ENCODE data around the gene AHR.
"Not testable (repeated sequence)": the region's sequence is repeated elsewhere in the genome, so short reads cannot be mapped to it uniquely, and the experiment has no call there.

The AHR gene

DNA sequence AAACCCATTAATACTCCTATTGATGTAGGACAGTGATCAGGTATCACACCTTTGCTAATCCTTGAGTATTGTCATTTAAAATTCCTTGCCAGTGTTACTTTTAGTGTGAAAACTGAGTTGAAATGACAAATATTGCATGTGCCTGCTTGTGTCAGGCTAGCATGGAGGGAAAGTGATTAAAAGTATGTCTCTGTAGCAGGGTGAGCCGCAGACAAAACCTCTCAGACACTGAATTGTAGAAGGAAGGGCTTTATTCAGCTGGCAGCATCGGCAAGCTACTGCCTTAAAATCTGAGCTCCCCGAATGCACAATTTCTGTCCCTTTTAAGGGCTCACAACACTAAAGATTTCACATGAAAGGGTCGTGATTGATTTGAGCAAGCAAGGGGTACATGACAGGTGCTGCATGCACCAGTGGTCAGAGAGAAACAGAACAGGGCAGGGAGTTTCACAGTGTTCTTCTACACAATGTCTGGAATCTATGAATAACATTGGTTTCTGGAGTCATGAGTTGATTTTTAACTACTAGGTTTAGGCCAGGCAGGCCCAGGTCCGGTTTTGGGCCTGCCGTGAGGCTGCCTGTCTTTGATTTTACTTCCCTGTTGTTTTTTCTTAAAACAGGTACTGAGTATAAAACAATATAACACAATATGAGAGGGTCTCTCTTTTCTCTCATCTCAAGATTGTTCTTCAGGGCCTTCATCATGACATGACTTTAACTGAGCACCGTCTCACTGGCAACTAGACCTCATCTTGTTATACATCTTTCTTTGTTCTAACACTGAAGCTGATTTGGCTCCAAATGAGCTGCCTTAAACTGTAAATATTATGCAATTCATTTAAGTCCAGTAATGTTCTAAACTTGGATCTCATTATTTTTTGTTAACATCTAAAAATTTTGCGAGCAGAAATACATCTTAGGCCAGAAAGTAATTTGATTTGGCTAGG, 84.2 kb downstream of the AHR start:
- not testable (repeated sequence) for DNase-seq

DNA sequence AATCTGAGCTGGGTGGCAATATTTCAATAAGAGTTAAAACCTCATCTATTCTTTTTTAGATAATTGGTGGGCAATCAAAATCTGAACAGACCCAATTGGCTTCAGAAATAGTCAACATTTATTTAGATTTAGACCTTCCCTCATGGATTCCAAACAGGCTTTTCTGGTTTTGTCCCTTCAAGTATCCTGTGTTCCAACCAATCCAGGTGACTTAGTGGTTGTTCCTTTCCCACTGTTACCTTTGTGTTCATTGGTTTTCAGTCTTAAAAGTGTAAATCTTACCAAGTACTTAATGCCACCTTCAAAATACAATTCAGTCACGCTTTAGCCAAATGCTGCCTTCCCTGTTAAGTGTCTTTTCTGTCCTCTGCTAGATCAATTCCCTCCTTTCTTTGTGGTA, 85.9 kb downstream of the AHR start:
- DNase-seq: peak; percentile 69

DNA sequence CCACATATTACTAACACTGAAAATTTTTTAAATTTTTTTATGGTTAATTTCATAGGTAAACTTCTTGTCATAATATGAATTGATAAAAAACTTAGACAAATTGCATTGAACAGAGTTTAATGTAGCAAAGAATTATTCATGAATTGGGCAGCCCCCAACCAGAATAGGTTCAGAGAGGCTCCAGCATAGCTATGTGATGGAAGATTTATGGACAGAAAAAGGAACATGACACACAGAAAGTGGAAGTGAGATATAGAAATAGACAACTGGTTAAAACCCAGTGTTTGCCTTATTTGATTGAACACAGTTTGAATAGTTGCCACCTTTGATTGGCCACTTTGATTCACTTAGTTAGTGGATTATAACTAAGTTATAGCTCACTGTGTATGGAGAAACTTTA, 87.2 kb downstream of the AHR start:
- DNase-seq: no peak

DNA sequence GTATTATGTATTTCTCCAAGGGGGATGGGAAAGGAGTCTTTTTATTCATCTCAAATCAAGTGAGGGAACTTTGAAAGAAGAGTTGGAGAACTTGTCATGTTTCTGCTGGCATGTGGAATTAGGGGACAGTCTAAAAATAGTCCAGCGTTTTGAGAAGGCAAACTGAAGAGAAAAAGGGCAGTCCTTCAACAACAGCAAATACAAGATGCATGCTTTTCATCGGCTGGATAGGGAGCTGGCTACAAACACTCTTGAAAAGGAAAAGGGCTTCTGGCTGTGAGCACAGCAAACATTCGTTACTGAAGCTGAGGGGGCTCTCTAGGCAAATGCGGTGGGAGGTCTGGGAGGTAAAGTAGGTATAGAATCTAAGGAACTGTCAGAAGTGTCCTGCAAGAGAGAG, 91.9 kb downstream of the AHR start:
- DNase-seq: no peak

GRCh38 chr7:17391366-17391765, 92.9 kb downstream of the AHR start:
- DNase-seq: no peak

- DNase-seq: no peak
Measured at GRCh38 chr7:17392846-17393245, 94.4 kb downstream of the AHR start.

DNA sequence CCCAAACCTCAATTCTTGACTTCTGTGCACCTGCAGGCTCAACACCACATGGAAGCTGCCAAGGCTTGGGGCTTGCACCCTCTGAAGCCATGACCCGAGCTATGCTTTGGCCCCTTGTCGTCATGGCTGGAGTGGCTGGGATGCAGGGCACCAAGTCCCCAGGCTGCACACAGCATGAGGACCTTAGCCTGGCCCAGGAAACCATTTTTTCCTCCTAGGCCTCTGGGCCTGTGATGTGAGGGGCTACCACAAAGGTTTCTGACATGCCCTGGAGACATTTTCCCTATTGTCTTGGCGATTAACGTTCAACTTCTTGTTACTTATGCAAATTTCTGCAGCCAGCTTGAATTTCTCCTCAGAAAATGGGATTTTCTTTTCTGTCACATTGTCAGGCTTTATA, 96.1 kb downstream of the AHR start:
- not testable (repeated sequence) for DNase-seq
